Activated gamma-delta T cell (primary cell): Measurements from ENCODE around the gene ERC1.
"Not testable (repeated sequence)": the region's sequence is repeated elsewhere in the genome, so short reads cannot be mapped to it uniquely, and the experiment has no call there.

Experiments used
- DNase-seq: peaks from one replicate; lab custom pipeline; 2025; lab: John Stamatoyannopoulos, UW

The ERC1 gene

GRCh38 chr12:981961-982360 is 9.1 kb upstream of the ERC1 start:
- no peak for DNase-seq

- DNase-seq = no peak
These were observed 2.4 kb upstream of the ERC1 start for GRCh38 chr12:988646-989045.

GRCh38 chr12:989051-989450 is 2.0 kb upstream of the ERC1 start:
- DNase-seq = no peak

GRCh38 chr12:989751-990660 is 1.0 kb upstream of the ERC1 start:
- peak; percentile 35 for DNase-seq

- no peak for DNase-seq
These were observed 619 bp downstream of the ERC1 start for GRCh38 chr12:991350-992333.

- DNase-seq = no peak
These were observed 1.6 kb downstream of the ERC1 start for GRCh38 chr12:992647-993046.

GRCh38 chr12:996881-997280 is 5.9 kb downstream of the ERC1 start:
- no peak for DNase-seq

GRCh38 chr12:997505-997904 is 6.5 kb downstream of the ERC1 start:
- DNase-seq = no peak

- no peak for DNase-seq
These were observed 7.2 kb downstream of the ERC1 start for GRCh38 chr12:998020-998874.

- DNase-seq = not testable (repeated sequence)
These were observed 8.7 kb downstream of the ERC1 start for GRCh38 chr12:999736-1000135.

- no peak for DNase-seq
These were observed 10.5 kb downstream of the ERC1 start for GRCh38 chr12:1001507-1001906.

- DNase-seq = no peak
These were observed 12.7 kb downstream of the ERC1 start for GRCh38 chr12:1003600-1004271.

- no peak for DNase-seq
These were observed 15.2 kb downstream of the ERC1 start for GRCh38 chr12:1006255-1006654.

- DNase-seq = no peak
These were observed 16.3 kb downstream of the ERC1 start for GRCh38 chr12:1007276-1007675.

- DNase-seq = no peak
These were observed 17.0 kb downstream of the ERC1 start for GRCh38 chr12:1007994-1008393.

- DNase-seq = no peak
These were observed 20.1 kb downstream of the ERC1 start for GRCh38 chr12:1011091-1011490.

GRCh38 chr12:1013618-1014489 is 22.8 kb downstream of the ERC1 start:
- no peak for DNase-seq

- DNase-seq = no peak
These were observed 28.3 kb downstream of the ERC1 start for GRCh38 chr12:1019283-1019682.

GRCh38 chr12:1020389-1020788 is 29.4 kb downstream of the ERC1 start:
- no peak for DNase-seq
